HTERT RPE-1 (cell line): Measurements from ENCODE around the gene FCSK.

ENCODE experiments used
- in situ Hi-C: fragments of 300-500 bp; cut with MboI; formaldehyde crosslinking; loops from 4 replicates; pipeline ENCODE4 v1.14.3; 2020; ENCODE audit warnings: low sequenced_read_pairs

FCSK gene

DNA sequence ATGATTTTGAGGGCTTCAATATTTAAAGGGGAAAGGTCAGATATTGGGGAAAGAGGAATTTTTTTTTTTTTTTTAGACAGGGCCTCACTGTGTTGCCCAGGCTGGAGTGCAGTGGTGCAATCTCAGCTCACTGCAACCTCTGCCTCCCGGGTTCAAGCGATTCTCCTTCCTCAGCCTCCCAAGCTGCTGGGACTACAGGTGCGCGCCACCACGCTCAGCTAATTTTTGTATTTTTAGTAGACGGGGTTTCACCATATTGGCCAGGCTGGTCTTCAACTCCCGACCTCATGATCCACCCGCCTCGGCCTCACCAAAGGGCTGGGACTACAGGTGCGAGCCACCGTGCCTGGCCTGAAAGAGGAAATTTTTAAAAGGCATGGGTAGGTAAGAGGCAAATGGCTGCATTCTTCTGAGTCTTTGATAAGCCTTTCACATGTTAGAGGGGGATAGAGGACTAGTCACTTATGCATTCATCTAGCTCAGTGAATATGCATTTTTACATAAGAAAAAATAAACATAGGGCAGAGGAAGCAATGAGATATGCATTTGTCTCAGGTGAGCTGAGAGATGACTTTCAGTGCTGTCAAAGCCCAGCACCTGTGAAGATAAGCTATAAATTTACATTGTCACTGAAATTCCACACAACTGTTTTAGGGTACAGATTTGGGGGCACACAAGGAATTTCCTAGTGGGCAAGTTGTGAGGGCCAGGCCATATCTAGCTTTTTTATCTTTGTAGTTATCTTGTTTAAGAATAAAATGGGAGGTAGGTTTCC lies 1.1 kb upstream of the FCSK start:
- in situ Hi-C loops = no loop called here

GRCh38 chr16:70453892-70454221 lies 538 bp upstream of the FCSK start:
- in situ Hi-C loops = no loop called here

DNA sequence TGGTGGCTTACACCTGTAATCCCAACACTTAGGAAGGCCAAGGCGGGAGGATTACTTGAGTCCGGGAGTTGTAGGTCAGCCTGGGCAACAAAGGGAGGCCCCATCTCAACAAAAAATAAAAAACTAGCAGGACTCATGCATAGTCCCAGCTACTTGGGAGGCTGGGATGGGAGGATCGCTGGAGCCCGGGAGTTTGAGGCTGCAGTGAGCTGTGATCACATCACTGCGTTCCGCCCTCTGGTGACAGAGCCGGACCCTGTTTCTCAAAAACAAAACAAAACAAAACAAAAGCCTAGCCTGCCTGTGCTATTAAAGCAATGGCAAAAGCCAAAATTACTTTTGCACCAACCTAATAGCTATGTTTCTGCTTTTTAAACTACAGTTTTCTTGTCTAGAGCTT lies 1.5 kb downstream of the FCSK start:
- in situ Hi-C loops = no loop called here

GRCh38 chr16:70457446-70458166 lies 3.2 kb downstream of the FCSK start:
- in situ Hi-C loops = no loop called here

- in situ Hi-C loops = no loop called here
Measured at GRCh38 chr16:70460737-70461261, 6.4 kb downstream of the FCSK start.

- in situ Hi-C loops = no loop called here
Measured at GRCh38 chr16:70463235-70463634, 8.8 kb downstream of the FCSK start.

DNA sequence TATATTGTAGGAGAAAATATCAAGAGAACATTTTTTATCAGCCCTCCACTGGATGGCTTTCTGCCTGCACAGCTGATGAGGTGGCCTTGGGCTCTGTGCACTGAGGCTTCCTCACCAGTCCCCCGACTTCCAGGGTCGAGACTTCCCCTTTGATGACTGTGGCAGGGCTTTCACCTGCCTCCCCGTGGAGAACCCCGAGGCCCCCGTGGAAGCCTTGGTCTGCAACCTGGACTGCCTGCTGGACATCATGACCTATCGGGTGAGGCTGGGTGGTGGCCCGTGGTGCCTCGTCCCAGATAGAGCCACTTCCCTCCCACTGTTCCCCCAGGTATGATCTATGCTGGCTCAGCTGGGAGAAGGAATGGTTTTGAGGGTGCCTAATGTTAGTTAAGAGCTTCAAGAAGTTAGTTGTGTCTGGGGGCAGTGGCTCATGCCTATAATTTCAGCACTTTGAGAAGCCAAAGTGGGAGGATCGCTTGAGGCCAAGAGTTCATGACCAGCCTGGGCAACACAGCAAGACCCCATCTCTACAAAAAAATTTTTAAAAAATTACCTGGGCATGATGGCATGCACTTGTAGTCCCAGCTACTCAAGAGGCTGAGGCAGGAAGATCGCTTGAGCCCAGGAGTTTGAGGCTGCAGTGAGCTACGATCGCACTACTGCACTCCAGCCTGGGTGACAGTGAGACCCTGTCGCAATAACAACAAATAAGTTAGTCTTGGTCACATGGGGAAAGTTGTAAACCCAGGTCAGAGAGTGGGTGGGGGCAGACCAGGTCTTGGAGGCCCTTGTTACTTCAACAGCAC lies 11.8 kb downstream of the FCSK start:
- in situ Hi-C loops = no loop called here

GRCh38 chr16:70466805-70467076 lies 12.3 kb downstream of the FCSK start:
- in situ Hi-C loops = no loop called here

- in situ Hi-C loops = no loop called here
Measured at GRCh38 chr16:70467113-70467512, 12.7 kb downstream of the FCSK start.

- in situ Hi-C loops = no loop called here
Measured at GRCh38 chr16:70467608-70468007, 13.2 kb downstream of the FCSK start.

DNA sequence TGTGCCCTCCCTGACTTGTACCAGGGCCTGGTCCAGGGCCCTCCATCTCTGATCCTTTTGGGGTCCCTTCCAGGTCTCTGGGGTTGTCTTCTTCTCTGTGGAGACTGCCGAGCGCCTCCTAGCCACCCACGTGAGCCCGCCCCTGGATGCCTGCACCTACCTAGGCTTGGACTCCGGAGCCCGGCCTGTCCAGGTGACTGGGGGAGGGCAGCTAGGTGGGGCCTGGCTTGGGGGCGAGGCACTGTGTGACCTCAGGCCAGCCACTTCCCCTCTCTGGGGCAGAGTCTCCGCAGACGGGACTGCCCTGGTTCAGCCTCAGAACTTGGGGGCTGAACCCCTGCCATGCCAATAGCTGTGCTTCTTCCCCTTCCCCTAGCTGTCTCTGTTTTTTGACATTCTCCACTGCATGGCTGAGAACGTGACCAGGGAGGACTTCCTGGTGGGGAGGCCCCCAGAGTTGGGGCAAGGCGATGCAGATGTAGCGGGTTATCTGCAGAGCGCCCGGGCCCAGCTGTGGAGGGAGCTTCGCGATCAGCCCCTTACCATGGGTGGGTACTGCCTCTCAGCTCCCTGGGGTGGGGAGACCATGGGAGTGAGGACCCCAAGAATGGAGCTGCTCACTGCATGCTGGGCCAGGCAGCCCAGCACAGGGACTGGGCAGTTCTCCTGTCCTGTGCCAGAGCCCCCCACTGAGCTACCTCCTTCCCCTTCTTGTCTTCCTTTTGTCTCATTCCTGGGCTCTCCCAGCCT lies 14.6 kb downstream of the FCSK start:
- in situ Hi-C loops = no loop called here

GRCh38 chr16:70470141-70470926 lies 15.9 kb downstream of the FCSK start:
- in situ Hi-C loops = no loop called here

DNA sequence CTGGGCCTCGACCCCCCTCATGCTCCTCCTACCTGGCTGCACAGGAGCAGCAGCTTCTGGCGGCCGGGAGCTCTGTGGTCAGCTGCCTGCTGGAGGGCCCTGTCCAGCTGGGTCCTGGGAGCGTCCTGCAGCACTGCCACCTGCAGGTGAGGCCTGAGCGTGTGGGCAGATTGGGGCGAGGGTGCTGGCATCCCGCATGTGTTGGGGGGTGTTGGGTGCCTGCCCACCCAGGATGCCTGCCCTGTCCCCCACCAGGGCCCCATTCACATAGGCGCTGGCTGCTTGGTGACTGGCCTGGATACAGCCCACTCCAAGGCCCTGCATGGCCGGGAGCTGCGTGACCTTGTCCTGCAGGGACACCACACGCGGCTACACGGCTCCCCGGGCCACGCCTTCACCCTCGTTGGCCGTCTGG lies 16.5 kb downstream of the FCSK start:
- in situ Hi-C loops = no loop called here

GRCh38 chr16:70472786-70473433 lies 18.5 kb downstream of the FCSK start:
- in situ Hi-C loops = no loop called here

DNA sequence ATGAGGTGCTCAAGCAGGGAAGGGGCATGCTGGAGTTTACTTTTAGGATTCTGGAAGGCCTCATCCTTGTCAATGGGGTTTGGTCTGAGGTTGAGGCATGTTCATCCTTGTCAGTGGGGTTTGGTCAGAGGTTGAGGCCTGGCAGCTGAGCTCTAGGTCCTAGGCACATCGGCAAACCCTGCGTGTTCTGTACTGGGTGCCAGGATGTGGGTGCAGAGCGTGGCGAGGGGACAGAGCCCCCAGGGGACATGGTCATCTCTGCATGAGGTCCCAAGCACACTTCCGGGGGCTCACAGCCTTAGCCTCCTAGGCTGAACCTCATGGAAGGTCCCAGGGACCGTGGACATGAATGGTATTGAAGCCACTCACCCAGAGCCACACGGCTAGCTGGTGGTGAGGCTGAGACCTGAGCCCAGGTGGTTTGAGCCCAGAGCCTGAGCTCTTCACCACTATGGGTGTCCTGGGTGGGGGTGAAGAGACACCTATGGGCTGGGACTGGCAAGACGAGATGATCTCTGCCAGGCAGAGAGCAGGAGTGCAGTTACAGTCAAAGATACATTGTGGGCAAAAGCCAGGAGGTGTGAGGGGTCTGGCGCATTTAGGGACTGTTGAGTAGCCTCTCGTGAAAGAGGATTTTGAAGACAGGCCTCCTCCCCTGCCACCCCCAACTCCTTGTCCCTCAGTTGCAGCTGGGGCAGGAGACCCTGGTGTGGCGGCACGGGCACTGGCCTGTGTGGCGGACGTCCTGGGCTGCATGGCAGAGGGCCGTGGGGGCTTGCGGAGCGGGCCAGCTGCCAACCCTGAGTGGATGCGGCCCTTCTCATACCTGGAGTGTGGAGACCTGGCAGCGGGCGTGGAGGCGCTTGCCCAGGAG lies 19.3 kb downstream of the FCSK start:
- in situ Hi-C loops = no loop called here

DNA sequence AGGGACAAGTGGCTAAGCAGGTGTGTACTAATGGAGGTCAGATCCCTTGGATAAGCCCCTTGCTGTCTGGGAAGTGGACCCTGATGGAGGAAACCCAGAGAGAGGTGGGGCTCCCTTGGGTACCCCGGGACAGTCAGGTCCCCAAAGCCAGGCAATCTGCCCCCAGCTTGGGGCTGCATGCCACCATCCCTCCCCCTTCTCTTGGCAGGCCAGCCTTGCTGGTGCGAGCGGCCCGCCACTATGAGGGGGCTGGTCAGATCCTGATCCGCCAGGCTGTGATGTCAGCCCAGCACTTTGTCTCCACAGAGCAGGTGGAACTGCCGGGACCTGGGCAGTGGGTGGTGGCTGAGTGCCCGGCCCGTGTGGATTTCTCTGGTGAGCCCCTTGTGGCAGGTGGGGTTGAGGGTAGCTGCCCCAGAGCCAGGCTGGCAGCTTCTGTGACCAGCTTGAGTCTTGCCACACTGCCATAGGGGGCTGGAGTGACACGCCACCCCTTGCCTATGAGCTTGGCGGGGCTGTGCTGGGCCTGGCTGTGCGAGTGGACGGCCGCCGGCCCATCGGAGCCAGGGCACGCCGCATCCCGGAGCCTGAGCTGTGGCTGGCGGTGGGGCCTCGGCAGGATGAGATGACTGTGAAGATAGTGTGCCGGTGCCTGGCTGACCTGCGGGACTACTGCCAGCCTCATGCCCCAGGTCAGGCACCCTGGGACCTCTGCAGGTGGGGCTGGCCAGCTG lies 20.1 kb downstream of the FCSK start:
- in situ Hi-C loops = no loop called here

- in situ Hi-C loops = no loop called here
Measured at GRCh38 chr16:70475054-70475871, 20.9 kb downstream of the FCSK start.
